ENCODE measurements around the gene EIF4E3.

GRCh38 chr3:71692139-71692538 lies 33.1 kb downstream of the EIF4E3 start:
- TF ChIP-seq, protein P1, sequence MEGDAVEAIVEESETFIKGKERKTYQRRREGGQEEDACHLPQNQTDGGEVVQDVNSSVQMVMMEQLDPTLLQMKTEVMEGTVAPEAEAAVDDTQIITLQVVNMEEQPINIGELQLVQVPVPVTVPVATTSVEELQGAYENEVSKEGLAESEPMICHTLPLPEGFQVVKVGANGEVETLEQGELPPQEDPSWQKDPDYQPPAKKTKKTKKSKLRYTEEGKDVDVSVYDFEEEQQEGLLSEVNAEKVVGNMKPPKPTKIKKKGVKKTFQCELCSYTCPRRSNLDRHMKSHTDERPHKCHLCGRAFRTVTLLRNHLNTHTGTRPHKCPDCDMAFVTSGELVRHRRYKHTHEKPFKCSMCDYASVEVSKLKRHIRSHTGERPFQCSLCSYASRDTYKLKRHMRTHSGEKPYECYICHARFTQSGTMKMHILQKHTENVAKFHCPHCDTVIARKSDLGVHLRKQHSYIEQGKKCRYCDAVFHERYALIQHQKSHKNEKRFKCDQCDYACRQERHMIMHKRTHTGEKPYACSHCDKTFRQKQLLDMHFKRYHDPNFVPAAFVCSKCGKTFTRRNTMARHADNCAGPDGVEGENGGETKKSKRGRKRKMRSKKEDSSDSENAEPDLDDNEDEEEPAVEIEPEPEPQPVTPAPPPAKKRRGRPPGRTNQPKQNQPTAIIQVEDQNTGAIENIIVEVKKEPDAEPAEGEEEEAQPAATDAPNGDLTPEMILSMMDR (conservative IDR thresholded peaks at IDR 0.05 in 1 of 2, IDR thresholded peaks at IDR 0.05 in 1 of 2; ENCODE audit: low read depth in 1 of 2, low read length in 2 of 2), result no peak
- TF ChIP-seq EZH2 (IDR thresholded peaks at IDR 0.05; ENCODE audit: low read length, missing control alignments), result no peak
